Activated CD8-positive, alpha-beta memory T cell treated with anti-CD3 and anti-CD28 coated beads for 1 hour (primary cell): ENCODE results near the gene ARHGEF6.

Experiments
- DNase-seq, 2 donors: peaks; one replicate each; pipeline ENCODE4 v3.0.0-alpha.2; 2020; ENCODE audit warnings: low read depth in 1 of 2; ENCODE audit errors: extremely low read depth in 1 of 2

The ARHGEF6 gene

GRCh38 chrX:136708348-136708747 lies 72.4 kb downstream of the ARHGEF6 start:
- no peak for DNase-seq

DNA sequence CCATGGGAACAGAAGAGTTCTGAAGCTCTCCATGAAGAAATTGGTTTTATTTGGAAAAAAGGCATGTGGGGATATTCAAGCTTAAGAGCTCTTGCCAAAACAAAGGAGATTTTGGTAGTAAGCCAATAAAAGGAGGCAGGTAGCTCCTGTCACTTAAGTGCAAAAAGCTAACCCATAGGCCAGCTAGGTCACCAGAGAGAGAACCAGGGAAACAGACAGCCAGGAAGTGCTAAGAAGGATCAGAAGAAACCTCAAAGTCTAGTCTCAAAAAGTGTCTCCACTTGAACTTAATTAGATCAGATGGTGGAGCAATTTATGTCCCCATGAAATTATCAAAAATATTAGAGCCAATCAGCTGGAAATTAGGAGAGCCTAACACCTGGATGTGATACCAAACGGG lies 83.6 kb downstream of the ARHGEF6 start:
- DNase-seq = no peak

- no peak for DNase-seq
Observed at GRCh38 chrX:136694431-136695087, 86.2 kb downstream of the ARHGEF6 start.

- no peak for DNase-seq
Observed at GRCh38 chrX:136692271-136692670, 88.5 kb downstream of the ARHGEF6 start.

GRCh38 chrX:136691028-136691809 lies 89.5 kb downstream of the ARHGEF6 start:
- DNase-seq = no peak

- no peak for DNase-seq
Observed at GRCh38 chrX:136689436-136689835, 91.3 kb downstream of the ARHGEF6 start.

- no peak for DNase-seq
Observed at GRCh38 chrX:136687457-136687856, 93.3 kb downstream of the ARHGEF6 start.

GRCh38 chrX:136684120-136684519 lies 96.6 kb downstream of the ARHGEF6 start:
- DNase-seq = no peak

- no peak for DNase-seq
Observed at GRCh38 chrX:136679531-136679930, 101.2 kb downstream of the ARHGEF6 start.

GRCh38 chrX:136674270-136674985 lies 106.3 kb downstream of the ARHGEF6 start:
- no peak for DNase-seq

DNA sequence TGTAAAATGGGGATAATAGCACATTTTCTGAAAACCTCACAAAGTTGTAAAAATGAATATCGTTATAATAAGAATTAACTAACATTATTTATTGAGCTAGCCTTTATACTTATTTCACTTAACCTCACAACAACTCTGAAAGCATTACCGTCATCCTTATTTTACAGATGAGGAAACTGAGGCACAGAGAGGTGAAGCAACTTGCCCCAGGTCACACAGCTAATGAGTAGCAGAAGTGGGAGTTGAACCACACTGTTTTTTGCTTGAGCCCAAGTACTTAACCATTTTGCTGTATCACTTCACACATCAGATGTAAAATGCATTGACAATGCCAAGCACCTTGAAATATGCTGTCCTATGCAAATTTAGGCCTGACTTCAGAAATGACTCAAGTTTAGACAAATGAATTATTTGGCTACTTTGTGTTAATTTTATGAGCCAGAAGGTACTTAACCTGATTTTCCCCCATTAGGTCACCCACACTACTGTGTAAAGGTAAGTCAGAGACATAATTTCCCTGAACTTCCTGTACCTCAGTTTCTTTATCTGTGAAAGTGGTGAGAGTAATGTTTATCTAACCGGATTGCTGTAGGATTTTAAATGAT lies 109.6 kb downstream of the ARHGEF6 start:
- no peak for DNase-seq

GRCh38 chrX:136667446-136668168 lies 113.1 kb downstream of the ARHGEF6 start:
- DNase-seq = no peak

DNA sequence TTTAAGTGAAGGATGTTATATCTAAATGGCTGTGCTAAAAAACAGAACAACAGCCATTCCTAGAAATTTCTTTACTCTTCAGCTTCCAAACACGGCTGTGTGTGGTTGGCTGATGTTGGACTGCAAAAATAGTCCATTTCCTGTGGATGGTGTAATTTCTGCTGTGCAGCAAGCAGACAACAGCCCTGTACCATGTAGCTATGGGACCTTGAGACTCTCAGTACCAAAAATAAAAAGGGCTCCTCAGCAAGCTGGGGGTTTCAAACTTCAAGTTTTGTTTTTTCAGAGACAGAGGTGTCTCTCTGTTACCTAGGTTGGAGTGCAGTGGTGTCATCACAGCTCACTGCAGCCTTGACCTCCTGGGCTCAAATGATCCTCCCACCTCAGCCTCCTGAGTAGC lies 114.6 kb downstream of the ARHGEF6 start:
- DNase-seq = no peak

GRCh38 chrX:136665258-136665900 lies 115.4 kb downstream of the ARHGEF6 start:
- DNase-seq = no peak

DNA sequence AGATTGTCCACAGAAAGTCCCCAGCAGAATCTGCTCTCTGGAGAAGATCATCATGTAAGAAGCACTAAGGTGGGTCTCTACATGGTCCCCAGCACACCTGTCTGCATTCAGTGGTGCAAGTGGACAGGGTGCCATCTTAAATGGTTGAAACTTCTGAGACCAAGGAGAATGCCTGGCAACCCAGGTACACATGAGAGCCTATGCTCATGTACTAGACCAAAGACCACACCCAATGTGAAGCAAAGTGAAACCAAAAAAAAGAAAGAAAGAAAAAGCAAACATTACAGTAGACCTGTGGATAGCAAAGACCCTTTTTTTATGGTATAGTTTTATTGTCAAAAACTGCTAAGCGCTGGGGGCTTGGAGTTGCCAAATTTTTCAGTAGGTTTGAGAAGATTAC lies 117.8 kb downstream of the ARHGEF6 start:
- no peak for DNase-seq

DNA sequence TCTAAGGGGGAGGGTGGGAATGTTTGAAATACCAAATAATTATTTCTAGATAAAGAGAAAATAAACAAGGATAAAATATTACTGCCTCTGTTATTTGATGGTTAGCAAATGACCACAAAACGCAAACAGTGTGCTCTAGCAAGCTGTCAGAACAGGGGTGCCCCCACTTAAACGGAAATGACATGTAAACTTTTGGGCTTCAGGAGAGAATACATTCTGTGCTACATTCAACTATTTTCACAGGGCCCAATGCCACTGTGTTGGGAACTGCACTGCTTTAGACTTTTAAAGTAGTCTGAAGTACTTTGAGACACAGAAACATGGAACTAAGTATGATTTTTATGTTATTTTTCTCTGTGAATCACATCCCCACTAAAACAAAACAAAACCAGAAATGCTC lies 118.6 kb downstream of the ARHGEF6 start:
- no peak for DNase-seq

DNA sequence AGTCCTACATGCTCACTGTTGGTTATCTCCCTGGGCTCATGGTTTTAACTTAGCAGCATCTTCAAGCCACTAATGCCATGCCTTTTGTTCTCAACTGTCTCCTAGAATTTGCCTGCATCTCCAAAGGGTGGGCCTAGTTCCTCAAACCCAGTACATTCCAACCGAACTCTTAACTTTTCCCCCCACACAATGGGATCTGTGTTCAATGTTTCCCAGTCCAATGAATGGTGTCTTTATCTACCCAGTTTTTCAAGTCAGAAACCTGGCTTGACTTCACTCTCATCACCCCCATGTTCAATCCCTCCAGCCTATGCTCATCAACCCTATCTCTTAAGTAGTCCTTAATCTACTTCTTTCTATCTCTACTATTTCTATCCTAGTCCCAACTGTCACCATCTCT lies 119.8 kb downstream of the ARHGEF6 start:
- no peak for DNase-seq

DNA sequence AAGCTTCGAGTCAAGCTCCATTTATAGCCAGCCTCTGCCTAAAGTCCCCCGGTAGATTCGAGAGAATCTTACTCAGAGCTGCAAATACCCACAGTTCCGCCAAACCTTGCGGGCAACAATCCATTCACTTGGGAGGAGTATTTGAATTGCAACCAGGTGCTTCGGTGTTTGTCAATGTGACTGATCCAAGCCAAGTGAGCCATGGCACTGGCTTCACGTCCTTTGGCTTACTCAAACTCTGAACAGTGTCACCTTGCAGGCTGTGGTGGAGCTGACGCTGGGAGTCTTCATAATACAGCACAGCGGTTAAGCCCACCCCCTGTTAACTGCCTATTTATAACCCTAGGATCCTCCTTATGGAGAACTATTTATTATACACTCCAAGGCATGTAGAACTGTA lies 121.6 kb downstream of the ARHGEF6 start:
- DNase-seq = no peak

GRCh38 chrX:136658151-136658550 lies 122.6 kb downstream of the ARHGEF6 start:
- no peak for DNase-seq

DNA sequence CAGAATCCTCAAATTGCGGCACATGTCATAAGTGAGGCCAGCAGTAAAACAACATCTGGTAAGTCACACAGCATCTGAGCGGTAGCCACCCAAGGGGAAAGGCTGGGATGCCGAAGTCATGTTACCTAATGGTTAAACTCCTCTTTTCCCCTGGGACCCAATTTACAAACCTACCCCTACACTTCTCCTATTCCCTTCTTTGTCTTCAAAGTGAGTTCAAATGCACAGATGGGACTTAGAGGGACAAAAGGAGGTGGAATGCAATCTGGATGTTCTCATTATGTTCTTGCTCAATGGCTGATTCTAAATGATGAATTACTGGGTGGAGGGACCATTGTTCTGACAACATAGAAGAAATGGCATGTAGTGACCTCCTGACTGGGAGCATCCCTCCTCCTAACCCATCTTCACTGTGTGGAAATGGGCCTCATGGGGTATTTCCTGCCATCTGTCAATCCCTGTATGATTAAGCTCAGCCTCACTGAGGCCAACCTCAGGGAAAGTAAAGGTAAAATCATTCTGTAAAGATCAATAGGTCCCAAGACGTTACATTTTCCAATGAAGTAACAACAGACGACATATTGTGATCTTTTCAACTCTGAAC lies 124.3 kb downstream of the ARHGEF6 start:
- DNase-seq = no peak
